H1 (cell line): ENCODE measurements around the gene TAF12. TPM values are rescaled to one million over a fixed set of nuclear protein-coding genes. Genes with fewer than 3 reads are reported as not detected.

Source experiments
- BACH1 ChIP-seq: IDR thresholded peaks from 2 replicates; pipeline ENCODE4 v1.6.1; 2012; ENCODE audit warnings: low read length, improper control_type of control experiment
- polyA plus RNA-seq, 7 experiments: library from polyadenylated mRNA; depleted of rRNA in 3 of 7; stranded (reverse) in 5 of 7; unstranded in 2 of 7; fragments of >200 nt in 5 of 7; fragments of 200-250 nt in 2 of 7; gene quantifications; 1 replicate in 5 of 7; 2 replicates in 1 of 7; 4 replicates in 1 of 7; pipeline versions ENCODE4 v1.2.1 to v1.2.3, GENCODE V29; 2011 to 2013; ENCODE audit warnings: missing spikeins in 2 of 7, mixed read lengths in 2 of 7
- total RNA-seq: library from RNA; stranded (reverse); fragmentation: NEBNext Ultra II Directional; extraction: Animal tissue kit (Norgen Biotek cat#: 25700); gene quantifications from 2 replicates; pipeline ENCODE4 v1.2.1, GENCODE V29; 2021
- TF ChIP-seq, protein P1 (sequence below), 3 experiments: IDR thresholded peaks; 1 replicate in 2 of 3; 2 replicates in 1 of 3; pipeline versions ENCODE4 v1.5.1 to v1.6.1; 2011; ENCODE audit warnings: low read length in 3 of 3, mild to moderate bottlenecking in 3 of 3, inconsistent platforms in 2 of 3, low read depth in 1 of 3, moderate library complexity in 1 of 3; ENCODE audit not compliant: insufficient read depth in 1 of 3; ENCODE audit errors: control extremely low read depth in 1 of 3

TAF12 gene
- total and polyA plus RNA-seq, 2 of the 8 experiments (the other 6 are each of a cell fraction or from before 2014, with no cell fraction given) = 25.1 to 27.2 TPM

DNA sequence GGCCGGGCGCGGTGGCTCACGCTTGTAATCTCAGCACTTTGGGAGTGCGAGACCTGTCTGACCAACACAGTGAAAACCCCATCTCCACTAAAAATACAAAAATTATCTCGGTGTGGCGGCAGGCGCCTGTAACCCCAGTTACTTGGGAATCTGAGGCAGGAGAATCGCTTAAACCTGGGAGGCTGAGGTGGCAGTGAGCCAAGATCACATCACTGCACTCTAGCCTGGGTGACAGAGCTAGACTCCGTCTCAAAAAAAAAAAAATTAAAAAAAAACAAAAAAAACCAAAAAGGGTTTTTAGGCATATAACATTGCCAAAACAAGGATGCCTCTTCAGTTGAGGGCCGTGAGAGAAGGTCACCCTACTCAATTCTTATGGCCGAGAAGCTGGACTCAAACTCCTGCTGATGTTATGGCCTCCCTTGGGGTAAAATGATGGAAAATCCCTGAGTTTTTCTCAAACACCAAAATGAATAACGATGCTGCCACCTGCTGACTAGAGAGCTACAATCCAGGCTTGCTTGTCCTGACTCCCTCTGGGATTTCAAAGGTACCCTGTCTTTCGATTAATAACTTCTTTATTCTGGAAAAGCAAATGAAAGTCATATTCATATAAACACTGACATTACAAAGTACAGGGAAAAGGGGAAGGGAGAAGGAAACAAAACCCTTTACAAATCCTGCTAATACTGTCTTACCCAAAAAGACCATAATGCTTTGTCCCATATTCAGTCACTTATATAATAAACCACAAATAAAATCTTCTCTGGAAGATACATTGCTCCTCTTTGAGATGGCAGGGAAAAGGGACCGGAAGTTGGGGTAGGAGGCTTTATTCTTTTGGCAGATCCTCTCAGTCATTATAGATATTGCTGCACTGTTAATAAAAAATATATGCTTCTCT lies 40.1 kb downstream of the TAF12 start (continued):
- TF ChIP-seq, protein P1, sequence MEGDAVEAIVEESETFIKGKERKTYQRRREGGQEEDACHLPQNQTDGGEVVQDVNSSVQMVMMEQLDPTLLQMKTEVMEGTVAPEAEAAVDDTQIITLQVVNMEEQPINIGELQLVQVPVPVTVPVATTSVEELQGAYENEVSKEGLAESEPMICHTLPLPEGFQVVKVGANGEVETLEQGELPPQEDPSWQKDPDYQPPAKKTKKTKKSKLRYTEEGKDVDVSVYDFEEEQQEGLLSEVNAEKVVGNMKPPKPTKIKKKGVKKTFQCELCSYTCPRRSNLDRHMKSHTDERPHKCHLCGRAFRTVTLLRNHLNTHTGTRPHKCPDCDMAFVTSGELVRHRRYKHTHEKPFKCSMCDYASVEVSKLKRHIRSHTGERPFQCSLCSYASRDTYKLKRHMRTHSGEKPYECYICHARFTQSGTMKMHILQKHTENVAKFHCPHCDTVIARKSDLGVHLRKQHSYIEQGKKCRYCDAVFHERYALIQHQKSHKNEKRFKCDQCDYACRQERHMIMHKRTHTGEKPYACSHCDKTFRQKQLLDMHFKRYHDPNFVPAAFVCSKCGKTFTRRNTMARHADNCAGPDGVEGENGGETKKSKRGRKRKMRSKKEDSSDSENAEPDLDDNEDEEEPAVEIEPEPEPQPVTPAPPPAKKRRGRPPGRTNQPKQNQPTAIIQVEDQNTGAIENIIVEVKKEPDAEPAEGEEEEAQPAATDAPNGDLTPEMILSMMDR (IDR thresholded peaks at IDR 0.05; ENCODE audit: control extremely low read depth in 1 of 3, insufficient read depth in 1 of 3, low read depth in 1 of 3, low read length in 3 of 3) = peak in 2 of 3 experiments; percentile 72; a peak in 3 of 4 replicates
- no peak for TF ChIP-seq BACH1
- TF ChIP-seq, all 59 proteins: peak for 3
